Heart left ventricle (tissue), 16 donors: ENCODE measurements around the gene TYW1. TPM values are rescaled to one million over a fixed set of nuclear protein-coding genes. Genes with fewer than 3 reads are reported as not detected.
"Not testable (repeated sequence)": the region's sequence is repeated elsewhere in the genome, so short reads cannot be mapped to it uniquely, and the experiment has no call there.

Experiments used
- ATAC-seq, 4 donors: fragments of 200-7000 bp; cut with Tn5 transposase; one replicate each; pipeline ENCODE4 v1.9.1; 2020 to 2022; ENCODE audit warnings: moderate library complexity in 4 of 4, mild to moderate bottlenecking in 3 of 4, moderate number of reproducible peaks in 1 of 4
- DNase-seq, 5 donors: peaks; one replicate each; pipeline ENCODE4 v3.0.0-alpha.2; 2020
- H3K27ac ChIP-seq, 12 donors: fragments of 200-600 bp; sonication (generic) in 4 of 12; one replicate each; pipeline versions ENCODE4 v1.5.0 to v1.8.0; 2016 to 2022; ENCODE audit warnings: mild to moderate bottlenecking in 2 of 12
- H3K27me3 ChIP-seq, 9 donors: fragments of 200-600 bp; sonication (generic) in 2 of 9; one replicate each; pipeline versions ENCODE4 v1.5.1 to v1.8.0; 2016 to 2022; ENCODE audit warnings: mild to moderate bottlenecking in 3 of 9
- H3K36me3 ChIP-seq, 9 donors: fragments of 200-600 bp; sonication (generic) in 2 of 9; one replicate each; pipeline versions ENCODE4 v1.5.0 to v1.8.0; 2018 to 2022; ENCODE audit warnings: mild to moderate bottlenecking in 2 of 9
- H3K4me1 ChIP-seq, 12 donors: fragments of 200-600 bp; sonication (generic) in 4 of 12; one replicate each; pipeline versions ENCODE4 v1.5.0 to v1.8.0; 2016 to 2022; ENCODE audit warnings: mild to moderate bottlenecking in 3 of 12
- H3K4me3 ChIP-seq, 12 donors: fragments of 200-600 bp; sonication (generic) in 4 of 12; one replicate each; pipeline versions ENCODE4 v1.5.0 to v1.8.0; 2017 to 2022; ENCODE audit warnings: mild to moderate bottlenecking in 9 of 12, moderate library complexity in 4 of 12
- H3K9me3 ChIP-seq, 12 donors: fragments of 200-600 bp; sonication (generic) in 4 of 12; one replicate each; pipeline versions ENCODE4 v1.5.0 to v1.8.0; 2016 to 2022; ENCODE audit warnings: mild to moderate bottlenecking in 1 of 12
- CTCF ChIP-seq, 12 donors: fragments of 200-600 bp; sonication (generic) in 4 of 12; IDR thresholded peaks; one replicate each; pipeline versions ENCODE4 v1.5.0 to v1.8.0; 2018 to 2022; ENCODE audit warnings: antibody characterized with exemption in 12 of 12, mild to moderate bottlenecking in 5 of 12
- POLR2A ChIP-seq, 2 donors: fragments of 450-650 bp; IDR thresholded peaks; one replicate each; pipeline ENCODE4 v1.6.1; 2017; ENCODE audit warnings: antibody characterized with exemption in 2 of 2, mild to moderate bottlenecking in 2 of 2, moderate library complexity in 2 of 2
- WGBS, 4 donors: extraction: QIAGEN DNeasy Blood & Tissue Kit in 2 of 4; methylation state at CpG; one replicate each; pipeline versions ENCODE4 v1.1.5 to v1.1.7; 2013 to 2018; 5-methylcytosine and 5-hydroxymethylcytosine counted together
- intact Hi-C, 10 donors: fragments of 100-400 bp; cut with DNase I; formaldehyde crosslinking; loops; one replicate each; pipeline versions ENCODE4 v1.11.1 to v1.14.2; 2022
- microRNA-seq, 4 donors: library from miRNA; unstranded; fragments of <30 nt; microRNA quantifications; one replicate each; pipeline versions ENCODE4 to v1.2.0, GENCODE V29; 2017 to 2020
- polyA plus RNA-seq, 2 donors: library from polyadenylated mRNA; stranded (reverse); fragments of 200-250 nt; gene quantifications; one replicate each; pipeline ENCODE4 v1.2.3, GENCODE V29; 2013
- total RNA-seq, 9 donors: library from RNA; depleted of rRNA in 2 of 9; stranded (reverse); fragments of >200 nt in 2 of 9; fragmentation: NEBNext Ultra II Directional in 3 of 9; extraction: Animal tissue kit (Norgen Biotek cat#: 25700) in 3 of 9; gene quantifications; one replicate each; pipeline versions ENCODE4 v1.1.0 to v1.2.4, GENCODE V29; 2016 to 2023
- donor health status: ischemic (EF 13 %, LVEDD 7.1; RV severe dilation, severe dysfunction).
- donor health status: healthy with polysubstance abuse.
- donor health status: DM: no; HTN: yes; CAD: no.
- donor health status: DM: no; HTN: no; CAD: no.
- donor health status: ischemic (EF 25% LVEDD 6.9; RV normal size, moderate dysfunction).
- donor health status: ischemic (EF 25% LVEDD 5.7; RV mildly dilated, moderate dysfunction).
- donor health status: healthy.
- donor health status: DM: yes; HTN: yes; CAD: no.
- donor health status: ischemic (EF 35%, LVEDD 5.7; RV mildly dilated, moderate dysfunction).
- donor health status: nonischemic (EF 11% LVEDD 7.7; RV severe dilation, severe dysfunction).
- donor health status: DM: yes; HTN: yes; CAD: no.
- donor health status: PGD.
- donor health status: ischemic (EF 29% LVEDD 5.4; RV normal size, mild dysfunction).
- donor health status: nonischemic (EF 23%, LVEDD 6.1; RV moderate dilation, normal function).

The TYW1 gene
- total and polyA plus RNA-seq, 11 donors = 4.9 to 16.1 (median 11.5) TPM

DNA sequence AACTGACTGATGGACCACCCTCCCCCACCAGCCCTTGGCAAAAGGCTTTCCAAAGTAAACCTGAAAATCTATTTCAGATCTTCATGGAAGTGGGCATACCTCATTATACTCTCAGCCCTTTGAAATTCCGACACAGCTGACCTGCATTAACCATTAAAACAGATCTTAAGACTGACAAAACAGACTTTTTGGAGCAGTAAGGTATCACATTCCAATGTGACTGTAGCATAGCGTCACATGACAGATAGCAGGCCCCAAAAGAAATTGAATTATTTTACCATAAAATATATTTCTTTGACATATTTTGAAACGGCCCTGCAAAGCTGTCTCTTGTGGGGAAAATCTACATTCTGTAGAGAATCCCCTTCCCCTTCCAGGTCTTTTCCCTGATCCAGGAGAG, 269.4 kb downstream of the TYW1 start:
- WGBS, 4 donors = 89 to 91% (median 90%) methylated on average over 3 of the region's 3 CpGs
- H3K9me3 ChIP-seq, H3K36me3 ChIP-seq, ATAC-seq, DNase-seq, H3K4me3 ChIP-seq, H3K4me1 ChIP-seq, H3K27ac ChIP-seq, H3K27me3 ChIP-seq, intact Hi-C loops: not testable (repeated sequence)

DNA sequence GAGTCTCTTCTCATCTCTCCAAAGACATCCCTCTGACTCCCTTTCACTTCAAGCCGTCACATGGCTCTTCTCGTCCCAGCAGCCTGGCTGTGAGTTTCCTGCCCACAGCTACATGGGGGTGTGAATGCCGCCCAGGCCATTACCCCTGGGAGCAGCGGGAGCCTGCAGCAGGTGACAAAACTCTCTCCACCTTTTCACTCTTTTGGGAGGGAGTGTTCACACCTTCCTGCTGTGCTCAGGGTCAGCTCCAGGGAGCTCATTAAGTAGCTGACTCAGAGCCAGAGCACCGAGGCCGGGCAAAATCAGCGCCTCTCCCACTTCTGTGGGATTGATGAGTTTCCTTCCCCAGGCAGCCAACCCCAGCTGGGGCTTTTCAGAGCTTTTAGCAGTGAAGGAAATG, 271.3 kb downstream of the TYW1 start:
- 64 to 77% (median 72%) methylated on average over 7 of the region's 7 CpGs for WGBS, 4 donors
- TF ChIP-seq POLR2A (IDR thresholded peaks at IDR 0.05) (no peak), CTCF (IDR thresholded peaks at IDR 0.05) (no peak)

GRCh38 chr7:67269916-67270315, 273.3 kb downstream of the TYW1 start:
- H3K4me1 ChIP-seq, intact Hi-C loops, H3K4me3 ChIP-seq, H3K36me3 ChIP-seq, H3K27me3 ChIP-seq, ATAC-seq, DNase-seq, H3K9me3 ChIP-seq, H3K27ac ChIP-seq: not testable (repeated sequence)
- WGBS, 4 donors = 95 to 97% (median 97%) methylated on average over 2 of the region's 2 CpGs

More for the DNA sequence above, 271.3 kb downstream of the TYW1 start:
- Histone ChIP-seq H3K4me1 (no peaks in the 10 kb centered on the region), H3K27ac (no peak overlapping the region), H3K4me3 (no peak overlapping the region), H3K36me3 (peaks cover 0 to 7% (median 0%) of the 10 kb centered on the region in 9 donors), H3K27me3 (no peaks in the 10 kb centered on the region), H3K9me3 (no peaks in the 10 kb centered on the region)
- intact Hi-C loops = no loop called here
- peak in 1 of 4 donors; percentile 14 for ATAC-seq
- no peak for DNase-seq

Small RNA genes within 50 kb of the gene (microRNA-seq; reads per million reads assigned to microRNA genes)
- gene MIR4650-1 = 0 reads per million in 4 donors

Other genes starting within 250 kb of the TYW1 start
- gene TMEM248, start 75.6 kb upstream of the TYW1 start, total RNA-seq = 100 to 1,000 TPM in 1 of 9 donors, 10 to 100 TPM in 8; 34.6 to 121 (median 55.2) TPM
- 10 to 100 TPM; 12.6 to 45.7 TPM for gene TMEM248, start 75.6 kb upstream of the TYW1 start, polyA plus RNA-seq
- gene SBDS, start 1.2 kb upstream of the TYW1 start, total RNA-seq = 100 to 1,000 TPM; 135 to 310 (median 225) TPM
- gene SBDS, start 1.2 kb upstream of the TYW1 start, polyA plus RNA-seq = 100 to 1,000 TPM; 154 to 308 TPM